Right lobe of liver (tissue), 6 donors: ENCODE results near the gene LIN7C. TPM values are rescaled to one million over a fixed set of nuclear protein-coding genes. Genes with fewer than 3 reads are reported as not detected.

ENCODE experiments used
- ATAC-seq, 4 donors: fragments of 200-7000 bp; cut with Tn5 transposase; one replicate each; pipeline ENCODE4 v1.9.1; 2020; ENCODE audit warnings: mild to moderate bottlenecking in 4 of 4, moderate library complexity in 4 of 4
- DNase-seq, 3 donors: peaks; one replicate each; pipeline ENCODE4 v3.0.0-alpha.2; 2020
- H3K27ac ChIP-seq, 3 donors: fragments of 200-600 bp; one replicate each; pipeline ENCODE4 v1.8.0; 2022
- H3K27me3 ChIP-seq, 2 donors: fragments of 200-600 bp; one replicate each; pipeline ENCODE4 v1.8.0; 2022
- H3K36me3 ChIP-seq, 4 donors: fragments of 200-600 bp; sonication (generic) in 1 of 4; one replicate each; pipeline versions ENCODE4 v1.5.1 to v1.8.0; 2017 to 2022; ENCODE audit warnings: control low read depth in 1 of 4
- H3K4me1 ChIP-seq, 4 donors: fragments of 200-600 bp; sonication (generic) in 1 of 4; one replicate each; pipeline versions ENCODE4 v1.5.1 to v1.8.0; 2017 to 2022; ENCODE audit warnings: control low read depth in 1 of 4
- H3K4me3 ChIP-seq, 3 donors: fragments of 200-600 bp; one replicate each; pipeline ENCODE4 v1.8.0; 2022
- H3K9me3 ChIP-seq, 4 donors: fragments of 200-600 bp; sonication (generic) in 1 of 4; one replicate each; pipeline versions ENCODE4 v1.5.1 to v1.8.0; 2017 to 2022; ENCODE audit warnings: control low read depth in 1 of 4
- POLR2A ChIP-seq: fragments of 450-650 bp; IDR thresholded peaks from one replicate; pipeline ENCODE4 v1.6.1; 2017; ENCODE audit warnings: antibody characterized with exemption, mild to moderate bottlenecking
- WGBS: methylation state at CpG from one replicate; pipeline ENCODE4 v1.1.6; 2018; ENCODE audit warnings: low coverage, low lambda C conversion rate; ENCODE audit not compliant: insufficient coverage; ENCODE audit errors: missing lambda C conversion rate; 5-methylcytosine and 5-hydroxymethylcytosine counted together
- intact Hi-C, 2 donors: fragments of 100-400 bp; cut with DNase I; formaldehyde crosslinking; loops; one replicate each; pipeline versions ENCODE4 v1.11.2 to v1.14.1; 2022
- total RNA-seq, 6 experiments: library from RNA; depleted of rRNA in 2 of 6; stranded (reverse); fragments of >200 nt in 2 of 6; fragmentation: NEBNext Ultra II Directional in 3 of 6; extraction: Animal tissue kit (Norgen Biotek cat#: 25700) in 3 of 6; gene quantifications; one replicate each; pipeline versions ENCODE4 v1.1.0 to v1.2.4, GENCODE V29; 2016 to 2023
- TF ChIP-seq, protein P1 (sequence below), 4 donors: fragments of 200-600 bp in 3 of 4; fragments of 450-650 bp in 1 of 4; IDR thresholded peaks; one replicate each; pipeline versions ENCODE4 v1.5.1 to v1.8.0; 2016 to 2022; ENCODE audit warnings: antibody characterized with exemption in 4 of 4, mild to moderate bottlenecking in 2 of 4
- donor health status: DM: no; HTN: yes; CAD: no.
- donor health status: DM: no; HTN: no; CAD: no.
- donor health status: DM: no; HTN: no; CAD: no.
- donor health status: DM: no; HTN: yes; CAD: no.
- donor health status: DM: no; HTN: yes; CAD: no.

The LIN7C gene
- total RNA-seq, 6 experiments from 2014 or later: 22.6 to 33.2 (median 27.1) TPM

DNA sequence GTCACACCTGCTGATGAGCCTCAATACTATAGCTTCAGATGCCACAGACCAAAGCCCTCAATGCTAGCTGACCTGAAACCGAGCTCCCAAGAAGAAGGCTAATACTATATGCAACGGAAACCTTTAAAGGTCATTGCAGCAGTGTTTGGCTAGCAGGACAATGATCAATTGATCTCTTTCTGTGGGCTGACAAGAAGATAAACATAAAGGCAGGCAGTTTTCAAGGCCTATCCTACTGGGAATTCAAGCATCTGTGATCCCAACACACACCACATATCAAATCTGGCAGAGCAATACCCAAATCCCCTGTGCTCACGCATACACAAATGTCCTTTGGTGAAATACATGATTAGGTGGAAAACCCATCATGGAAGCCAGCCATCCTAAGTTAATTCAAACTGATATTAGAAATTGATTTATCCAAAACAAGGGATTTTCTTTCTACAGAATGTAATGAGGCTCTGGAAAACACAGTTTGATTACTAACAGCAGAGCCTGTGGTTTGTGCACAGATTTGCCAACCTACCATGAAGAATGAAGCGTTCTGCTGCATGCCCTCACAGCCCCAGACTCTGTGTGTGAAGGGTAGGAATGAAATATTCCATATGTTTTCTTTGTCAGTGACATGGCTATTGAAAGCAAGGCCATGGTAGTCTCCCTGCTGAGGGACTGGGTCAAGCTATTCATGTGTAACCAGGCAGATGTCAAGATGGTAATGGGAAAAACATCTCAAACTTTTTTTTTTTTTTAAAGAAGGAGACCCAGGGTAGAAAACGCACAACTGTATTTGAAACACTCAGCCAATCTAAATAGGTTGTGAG lies 46.2 kb downstream of the LIN7C start:
- no peak overlapping the region for H3K4me3 ChIP-seq
- intact Hi-C loops: no loop called here
- peak in 3 of 4 donors; percentile 16 to 58 (median 19) for ATAC-seq
- no peaks in the 10 kb centered on the region for H3K27me3 ChIP-seq
- no peaks in the 10 kb centered on the region for H3K9me3 ChIP-seq
- no peaks in the 10 kb centered on the region for H3K36me3 ChIP-seq
- 44% methylated on average over 5 of the region's 5 CpGs for WGBS
- peaks cover 0 to 56% (median 14%) of the 10 kb centered on the region in 4 donors for H3K4me1 ChIP-seq
- TF ChIP-seq, protein P1, sequence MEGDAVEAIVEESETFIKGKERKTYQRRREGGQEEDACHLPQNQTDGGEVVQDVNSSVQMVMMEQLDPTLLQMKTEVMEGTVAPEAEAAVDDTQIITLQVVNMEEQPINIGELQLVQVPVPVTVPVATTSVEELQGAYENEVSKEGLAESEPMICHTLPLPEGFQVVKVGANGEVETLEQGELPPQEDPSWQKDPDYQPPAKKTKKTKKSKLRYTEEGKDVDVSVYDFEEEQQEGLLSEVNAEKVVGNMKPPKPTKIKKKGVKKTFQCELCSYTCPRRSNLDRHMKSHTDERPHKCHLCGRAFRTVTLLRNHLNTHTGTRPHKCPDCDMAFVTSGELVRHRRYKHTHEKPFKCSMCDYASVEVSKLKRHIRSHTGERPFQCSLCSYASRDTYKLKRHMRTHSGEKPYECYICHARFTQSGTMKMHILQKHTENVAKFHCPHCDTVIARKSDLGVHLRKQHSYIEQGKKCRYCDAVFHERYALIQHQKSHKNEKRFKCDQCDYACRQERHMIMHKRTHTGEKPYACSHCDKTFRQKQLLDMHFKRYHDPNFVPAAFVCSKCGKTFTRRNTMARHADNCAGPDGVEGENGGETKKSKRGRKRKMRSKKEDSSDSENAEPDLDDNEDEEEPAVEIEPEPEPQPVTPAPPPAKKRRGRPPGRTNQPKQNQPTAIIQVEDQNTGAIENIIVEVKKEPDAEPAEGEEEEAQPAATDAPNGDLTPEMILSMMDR (IDR thresholded peaks at IDR 0.05): no peak
- TF ChIP-seq POLR2A: no peak
- H3K27ac ChIP-seq: peak overlapping the region in 2 of 3 donors; percentile 4 to 14
- DNase-seq: no peak

DNA sequence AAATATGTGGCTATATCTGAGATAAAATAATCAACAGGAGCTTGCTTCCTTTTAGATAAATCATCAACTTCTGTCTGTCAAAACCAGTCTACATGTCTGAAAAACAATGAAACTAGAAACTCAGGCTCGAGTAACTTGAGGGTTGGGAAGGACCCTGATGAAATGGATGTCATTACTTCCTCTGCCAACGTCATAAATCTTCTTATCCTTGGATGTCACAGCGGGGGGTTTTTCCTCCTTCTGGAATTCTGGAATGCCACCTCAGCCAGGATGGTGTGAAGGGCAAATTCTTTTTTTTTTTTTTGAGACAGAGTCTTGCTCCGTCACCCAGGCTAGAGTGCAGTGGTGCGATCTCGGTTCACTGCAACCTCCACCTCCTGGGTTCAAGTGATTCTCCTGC lies 47.4 kb downstream of the LIN7C start:
- ATAC-seq: no peak
- no peak overlapping the region for H3K4me3 ChIP-seq
- no peak overlapping the region for H3K27ac ChIP-seq
- 85% methylated on average over 6 of the region's 6 CpGs for WGBS
- intact Hi-C loops: no loop called here
- DNase-seq: no peak
- no peaks in the 10 kb centered on the region for H3K9me3 ChIP-seq
- H3K36me3 ChIP-seq: no peaks in the 10 kb centered on the region
- peaks cover 0 to 57% (median 15%) of the 10 kb centered on the region in 4 donors for H3K4me1 ChIP-seq
- no peaks in the 10 kb centered on the region for H3K27me3 ChIP-seq
- no peak for TF ChIP-seq POLR2A
- TF ChIP-seq, protein P1 (IDR thresholded peaks at IDR 0.05): no peak

DNA sequence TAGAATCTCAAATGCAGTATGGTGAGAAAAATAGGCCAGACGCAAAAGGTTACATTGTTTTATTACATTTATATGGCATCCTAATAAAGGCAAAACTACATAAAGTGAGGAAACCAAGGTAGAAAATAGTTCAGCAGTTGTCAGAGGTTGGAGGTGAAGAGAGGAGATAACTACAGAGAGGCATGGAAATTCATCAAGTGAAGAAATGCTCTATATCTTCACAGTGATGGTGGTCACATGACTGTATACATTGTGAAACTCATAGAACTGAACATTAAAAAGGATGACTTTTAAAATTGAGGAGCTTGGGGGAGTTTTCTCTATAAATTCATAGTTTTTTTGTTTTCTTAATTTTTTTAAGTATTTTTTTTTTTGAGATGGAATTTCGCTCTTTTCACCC lies 48.4 kb downstream of the LIN7C start:
- H3K36me3 ChIP-seq: no peaks in the 10 kb centered on the region
- peaks cover 0 to 52% (median 15%) of the 10 kb centered on the region in 4 donors for H3K4me1 ChIP-seq
- DNase-seq: no peak
- no peak overlapping the region for H3K4me3 ChIP-seq
- H3K9me3 ChIP-seq: no peaks in the 10 kb centered on the region
- TF ChIP-seq, protein P1 (IDR thresholded peaks at IDR 0.05): no peak
- TF ChIP-seq POLR2A: no peak
- intact Hi-C loops: no loop called here
- H3K27ac ChIP-seq: no peak overlapping the region
- WGBS: 93% methylated on average over 2 of the region's 2 CpGs
- no peak for ATAC-seq
- H3K27me3 ChIP-seq: no peaks in the 10 kb centered on the region

DNA sequence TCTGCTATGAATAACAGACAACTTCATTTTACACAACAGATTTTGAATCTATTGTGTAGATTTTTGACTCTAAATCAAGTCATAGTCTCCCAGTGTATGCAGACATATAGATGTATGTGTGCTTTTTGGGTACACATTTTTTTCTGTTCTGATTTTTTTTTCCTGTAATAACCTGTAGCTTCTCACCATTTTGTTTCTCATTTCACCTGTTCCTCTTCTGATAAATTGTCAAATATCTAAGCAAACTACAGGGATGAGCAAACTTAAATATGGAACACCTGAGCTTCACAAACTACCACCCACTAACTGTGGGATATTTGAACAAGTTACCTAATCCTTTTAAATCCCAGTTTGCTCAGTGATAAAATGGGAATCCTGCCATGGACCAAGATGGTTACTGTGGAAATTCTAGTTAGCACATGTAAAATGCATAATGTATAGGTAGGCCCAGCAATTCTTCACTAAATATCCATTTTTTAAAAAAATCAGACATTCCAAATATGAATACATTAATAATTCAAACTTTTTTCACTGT lies 49.7 kb downstream of the LIN7C start:
- no peaks in the 10 kb centered on the region for H3K9me3 ChIP-seq
- peak overlapping the region; percentile 64 to 77 (median 75) for H3K27ac ChIP-seq
- H3K4me3 ChIP-seq: no peak overlapping the region
- TF ChIP-seq POLR2A: no peak
- TF ChIP-seq, protein P1 (IDR thresholded peaks at IDR 0.05): no peak
- no peaks in the 10 kb centered on the region for H3K36me3 ChIP-seq
- peaks cover 0 to 57% (median 15%) of the 10 kb centered on the region in 4 donors for H3K4me1 ChIP-seq
- DNase-seq: no peak
- intact Hi-C loops: no loop called here
- peak; percentile 54 to 72 (median 59) for ATAC-seq
- no peaks in the 10 kb centered on the region for H3K27me3 ChIP-seq
